NCI-H524 (cell line): ENCODE measurements around the gene MAB21L3.
A peak's percentile ranks its signal among the peaks of the same experiment; 100 is the strongest.

Experiments used
- DNase-seq, 2 experiments: peaks; one replicate each; lab custom pipeline; 2025; lab: John Stamatoyannopoulos, UW

MAB21L3 gene

DNA sequence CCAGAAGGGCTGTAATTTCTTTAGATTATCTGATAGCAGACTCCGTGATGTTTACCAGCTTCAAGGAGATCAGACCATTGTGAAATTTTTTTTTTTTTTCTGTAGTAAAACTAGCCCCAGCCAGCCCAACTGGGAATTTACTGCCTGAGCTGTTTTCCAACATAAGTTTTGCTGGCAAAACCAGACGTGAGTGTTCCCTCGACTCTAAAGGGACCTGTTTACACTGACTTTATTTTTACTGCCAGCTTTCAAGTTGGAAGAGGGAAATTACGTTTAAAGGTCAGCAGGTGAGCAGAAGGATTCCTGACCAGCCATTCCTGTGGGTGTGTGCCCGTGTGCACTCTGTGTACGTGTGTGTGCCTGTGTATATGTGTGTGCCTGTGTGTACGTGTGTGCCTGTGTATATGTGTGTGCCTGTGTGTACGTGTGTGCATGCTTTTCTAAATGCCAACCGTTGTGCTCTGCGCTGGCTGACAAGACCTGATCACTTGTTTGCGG, 374 bp downstream of the MAB21L3 start:
- no peak for DNase-seq

DNA sequence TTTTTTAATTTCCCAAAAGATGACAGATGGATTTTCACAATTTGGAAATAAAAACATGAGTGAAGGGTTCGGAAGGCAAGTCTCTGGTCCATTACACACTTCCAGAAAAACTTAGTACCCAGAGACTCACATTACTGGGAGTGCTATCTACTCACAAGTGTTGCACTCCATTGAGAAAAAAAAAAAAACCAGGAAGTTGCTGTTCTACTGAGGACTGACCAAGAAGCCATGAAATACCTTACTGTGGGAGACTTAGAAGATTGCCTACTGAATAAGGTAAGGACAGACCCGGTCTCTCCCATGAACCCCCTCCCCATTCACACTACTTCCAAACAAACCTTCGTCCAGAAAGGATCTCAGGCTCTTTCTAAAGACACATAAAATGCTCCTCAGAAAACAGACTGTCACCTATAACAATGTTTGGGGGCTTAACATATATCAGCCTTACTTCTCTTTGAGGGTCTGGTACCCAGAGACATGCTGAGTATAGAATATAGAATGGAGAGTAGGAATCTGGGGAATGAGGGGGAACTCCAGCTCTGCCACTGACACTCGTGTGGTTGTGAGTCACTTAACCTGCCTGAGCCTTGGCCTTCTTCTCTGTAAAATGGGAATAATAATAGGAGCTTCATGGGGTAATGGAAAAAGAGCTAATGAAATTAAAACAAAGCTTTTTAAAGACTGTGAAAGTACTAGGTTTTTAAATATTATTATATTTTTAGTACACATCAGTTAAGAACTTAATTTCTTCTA, 1.4 kb downstream of the MAB21L3 start:
- DNase-seq: no peak

DNA sequence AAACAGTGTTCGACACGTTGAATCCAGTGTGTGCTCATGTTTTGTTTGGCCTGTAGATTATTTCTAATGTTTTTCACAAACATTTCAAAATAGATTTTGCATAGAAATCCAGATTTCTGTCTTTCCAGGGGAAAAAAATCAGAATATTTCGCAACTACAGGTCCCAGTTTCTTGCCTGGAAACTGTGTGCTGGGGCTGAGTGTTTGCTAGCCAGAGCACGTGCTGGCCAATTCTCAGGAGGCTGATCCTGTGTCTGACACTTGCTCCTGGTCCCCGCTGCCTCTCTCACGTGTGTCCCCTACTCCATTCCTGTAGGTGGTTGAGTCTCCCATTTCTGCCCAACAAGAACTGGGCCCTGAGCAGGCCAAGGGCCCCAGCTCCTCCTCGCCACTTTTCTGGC, 2.4 kb downstream of the MAB21L3 start:
- DNase-seq: no peak

DNA sequence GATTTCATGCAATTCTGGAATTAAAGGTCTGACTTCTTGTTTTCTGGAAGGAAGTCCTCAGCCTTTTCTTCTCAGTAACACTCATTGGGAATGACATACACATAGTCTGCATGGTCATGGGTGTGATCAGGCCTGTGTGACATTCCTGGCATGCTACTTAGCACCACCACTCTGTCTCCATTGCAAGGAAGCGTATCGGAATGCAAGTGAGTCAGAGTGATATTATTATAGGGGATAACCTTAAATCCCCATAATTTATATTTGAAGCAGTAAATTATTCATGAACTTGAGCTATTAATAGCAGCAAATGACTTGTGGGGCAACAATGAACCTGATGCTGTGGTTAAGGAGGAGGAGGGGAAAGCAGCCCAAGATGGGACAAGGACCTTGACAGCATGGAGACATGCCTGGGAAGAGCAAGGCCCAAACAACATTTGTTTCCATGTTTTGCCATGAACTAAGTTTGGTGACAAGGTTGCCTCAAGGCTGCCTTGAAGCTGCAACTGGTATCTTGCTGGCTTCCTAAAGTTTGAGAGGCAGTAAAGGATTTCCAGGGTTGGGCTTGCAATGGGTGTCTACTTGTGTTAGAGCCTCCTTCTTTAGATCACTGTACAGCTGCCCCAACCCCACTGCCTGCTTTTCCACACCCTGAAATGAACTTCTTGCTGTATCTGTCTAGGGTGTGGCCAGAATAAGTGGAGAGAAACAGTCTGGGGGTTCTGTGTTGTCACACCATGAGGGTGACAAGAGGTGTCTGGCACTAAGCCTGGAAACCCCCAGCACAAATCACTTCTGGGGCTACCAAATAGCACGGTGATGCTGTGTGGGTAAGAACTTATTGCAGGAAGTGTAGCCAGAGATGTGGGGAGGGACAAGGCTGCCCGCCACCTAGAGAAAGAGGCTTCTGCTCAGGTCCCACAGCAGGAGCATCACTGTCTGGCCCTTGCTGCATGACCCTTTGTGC, 4.6 kb downstream of the MAB21L3 start:
- DNase-seq: no peak

DNA sequence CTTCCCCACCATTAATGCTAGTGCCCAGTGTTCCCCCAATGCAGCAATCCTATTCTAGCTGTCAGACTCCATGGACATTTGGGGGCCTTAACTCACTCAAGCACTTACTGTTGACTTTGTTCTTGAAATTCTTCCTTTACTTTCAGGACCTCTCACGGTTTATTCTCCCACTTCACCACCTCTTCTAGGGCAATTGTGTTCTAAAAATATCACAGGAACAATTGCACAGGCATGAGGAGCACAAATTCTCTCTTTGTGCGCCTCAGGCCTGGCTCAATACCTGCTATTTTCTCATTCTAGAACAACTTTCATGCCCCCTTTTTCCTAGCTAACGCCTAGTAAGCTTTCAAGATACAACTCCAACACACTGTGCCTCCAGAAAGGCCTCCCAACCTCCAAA, 7.3 kb downstream of the MAB21L3 start:
- DNase-seq: no peak

DNA sequence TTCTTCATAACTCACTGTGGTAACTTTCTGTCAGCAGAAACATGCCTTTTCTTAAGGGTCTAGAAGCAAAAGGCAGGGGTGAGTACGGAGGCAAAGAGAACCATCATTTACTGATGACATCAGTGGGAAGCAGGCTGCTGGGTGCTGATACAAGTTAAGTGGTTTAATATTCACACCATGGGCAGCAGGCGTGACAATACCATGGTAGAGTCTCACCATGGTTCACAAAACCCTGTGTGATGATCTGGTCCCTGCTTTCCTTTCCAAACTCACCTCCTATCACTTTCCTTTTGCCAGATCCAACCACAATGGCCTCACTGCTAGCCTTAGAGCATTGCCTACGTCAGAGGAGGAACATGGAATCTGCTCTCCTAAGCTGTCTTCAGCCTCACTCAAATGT, 8.7 kb downstream of the MAB21L3 start:
- DNase-seq: no peak

DNA sequence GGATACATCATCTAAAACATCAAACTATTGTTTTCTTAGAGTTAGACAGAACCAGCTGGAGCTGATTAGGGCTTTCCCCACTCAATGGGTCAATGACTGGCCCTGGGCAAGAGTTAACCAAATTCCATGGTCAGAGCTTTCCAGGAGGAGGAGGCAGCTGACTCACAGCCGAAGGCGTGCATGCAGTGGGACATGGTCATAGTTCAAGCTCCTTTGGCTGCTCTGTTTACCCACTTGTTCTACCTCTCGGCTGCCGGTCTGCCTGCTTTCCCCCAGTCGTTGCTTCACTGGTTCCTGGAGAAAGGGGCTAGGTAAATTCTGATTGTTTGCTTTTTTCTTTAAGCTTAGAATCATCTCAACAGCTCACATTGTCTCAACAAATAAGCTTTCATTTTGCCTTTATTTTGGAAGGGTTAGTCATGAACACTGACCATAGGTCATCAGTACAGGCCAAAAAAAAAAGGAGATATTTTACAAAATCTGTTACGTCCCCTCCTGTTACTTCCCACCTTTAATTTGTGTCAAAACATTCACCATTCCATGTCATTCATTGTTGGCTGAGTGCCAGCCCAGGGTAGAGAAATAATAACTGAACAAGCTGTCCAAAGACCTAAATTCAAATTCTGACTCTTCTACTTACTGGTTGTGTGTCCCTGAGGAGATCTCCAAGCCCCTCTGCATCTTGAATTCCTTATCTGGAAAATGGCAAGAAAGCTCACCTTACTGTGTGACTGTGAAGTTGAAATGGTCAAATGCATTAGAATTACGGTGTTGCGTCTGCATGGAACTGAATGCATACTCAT, 12.0 kb downstream of the MAB21L3 start:
- DNase-seq: no peak

DNA sequence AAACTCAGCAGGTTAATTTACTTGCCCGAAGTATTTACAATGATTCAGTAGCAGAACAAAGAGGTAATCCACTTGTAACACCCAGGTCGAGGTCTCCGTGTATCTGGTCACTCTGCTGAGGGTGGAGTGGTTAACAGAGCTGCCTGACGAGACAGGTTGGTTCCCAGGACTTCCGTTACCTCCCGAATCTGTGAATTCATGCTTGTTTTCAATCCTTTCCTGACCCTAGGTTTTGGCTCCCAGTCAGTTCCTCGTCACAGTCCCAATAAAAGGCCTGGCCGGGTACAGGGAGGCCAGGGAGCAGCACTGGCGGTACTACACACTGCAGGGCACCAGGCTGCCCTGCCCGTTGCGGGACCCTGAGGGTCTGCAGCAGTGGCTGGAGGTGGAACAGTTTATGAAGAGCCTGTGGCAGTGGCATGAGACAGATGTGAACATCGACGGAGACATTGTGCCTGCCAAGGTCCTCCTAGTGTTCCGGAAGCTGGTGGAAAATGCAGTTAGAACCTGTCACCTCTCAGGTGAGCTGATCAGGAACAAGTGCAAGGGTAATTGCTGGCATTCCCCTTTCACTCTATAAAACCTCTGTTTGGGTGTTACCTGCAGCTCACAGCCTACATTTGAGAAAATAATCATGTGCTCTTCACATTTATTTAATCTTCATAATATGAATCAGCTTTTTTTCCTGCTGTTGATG, 12.8 kb downstream of the MAB21L3 start:
- no peak for DNase-seq

DNA sequence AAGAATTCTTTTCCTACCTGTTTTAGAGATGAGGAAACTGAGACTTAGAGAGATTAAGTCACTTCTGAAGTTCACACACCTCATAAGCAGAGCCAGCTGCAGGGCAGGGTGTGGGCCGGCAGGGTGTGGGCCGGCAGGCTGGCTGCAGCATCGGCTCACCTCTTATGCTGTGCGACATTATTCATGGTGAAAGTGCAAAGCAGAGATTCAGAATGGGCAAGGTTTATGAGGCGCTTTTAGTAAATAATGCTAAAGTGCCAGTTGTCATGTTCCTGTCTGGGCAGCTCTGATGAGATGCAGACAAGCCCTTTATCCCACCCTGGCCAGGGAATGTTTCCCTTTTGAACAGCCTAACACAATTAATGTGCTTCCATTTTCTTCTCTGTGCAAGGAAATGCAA, 14.6 kb downstream of the MAB21L3 start:
- no peak for DNase-seq

DNA sequence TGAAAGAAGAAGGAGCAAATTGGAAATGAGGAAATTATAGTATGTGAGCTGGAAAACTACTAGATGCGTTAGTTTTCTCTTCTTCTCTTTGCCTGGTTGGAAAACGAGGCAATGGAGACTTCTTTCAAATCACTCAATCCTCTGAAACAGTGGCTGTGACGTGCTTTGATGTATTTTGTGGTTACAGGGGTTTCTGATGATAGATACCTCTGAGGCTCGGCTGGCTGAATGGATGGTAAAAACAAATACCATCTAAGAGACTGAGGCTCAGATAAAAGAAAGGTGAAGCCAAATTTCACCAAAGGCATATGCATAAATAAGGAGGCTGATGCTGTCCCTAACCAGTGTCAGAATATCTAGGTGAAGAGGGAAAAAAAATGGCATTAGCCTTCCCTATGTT, 15.1 kb downstream of the MAB21L3 start:
- no peak for DNase-seq

DNA sequence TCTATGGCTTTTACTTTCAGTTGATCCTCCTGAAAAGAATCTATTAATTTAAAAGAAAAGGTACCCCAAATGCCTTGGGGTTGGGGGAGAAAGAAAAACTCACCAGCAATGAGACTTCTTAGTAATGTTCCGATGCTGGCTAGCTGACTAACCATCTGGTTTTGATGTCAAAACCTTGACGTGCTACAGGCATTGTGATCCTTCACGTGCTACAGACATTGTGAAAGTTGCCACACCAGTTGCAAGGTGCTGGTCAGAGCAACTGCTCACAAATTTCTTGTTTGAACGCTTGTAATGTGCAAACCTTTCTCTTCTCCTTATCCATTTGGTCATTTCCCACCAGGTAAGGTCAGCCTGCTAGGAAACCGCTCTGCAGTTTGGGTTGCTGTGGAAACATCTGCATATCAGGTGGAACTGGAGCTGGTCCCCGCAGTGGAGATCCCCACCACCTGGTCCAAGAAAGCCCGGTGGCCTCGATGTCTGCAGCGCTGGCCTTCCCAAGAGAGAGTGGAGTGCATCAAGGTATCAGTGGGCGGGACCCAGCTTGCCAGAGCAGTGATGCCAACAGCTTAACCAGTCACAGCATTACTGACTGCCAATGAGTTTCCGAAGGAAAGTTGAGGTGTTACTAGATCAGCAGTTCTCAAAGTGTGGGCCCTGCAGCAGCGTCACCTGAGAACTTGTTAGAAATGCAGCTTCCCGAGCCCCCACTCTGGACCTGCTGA, 16.1 kb downstream of the MAB21L3 start:
- DNase-seq: no peak

DNA sequence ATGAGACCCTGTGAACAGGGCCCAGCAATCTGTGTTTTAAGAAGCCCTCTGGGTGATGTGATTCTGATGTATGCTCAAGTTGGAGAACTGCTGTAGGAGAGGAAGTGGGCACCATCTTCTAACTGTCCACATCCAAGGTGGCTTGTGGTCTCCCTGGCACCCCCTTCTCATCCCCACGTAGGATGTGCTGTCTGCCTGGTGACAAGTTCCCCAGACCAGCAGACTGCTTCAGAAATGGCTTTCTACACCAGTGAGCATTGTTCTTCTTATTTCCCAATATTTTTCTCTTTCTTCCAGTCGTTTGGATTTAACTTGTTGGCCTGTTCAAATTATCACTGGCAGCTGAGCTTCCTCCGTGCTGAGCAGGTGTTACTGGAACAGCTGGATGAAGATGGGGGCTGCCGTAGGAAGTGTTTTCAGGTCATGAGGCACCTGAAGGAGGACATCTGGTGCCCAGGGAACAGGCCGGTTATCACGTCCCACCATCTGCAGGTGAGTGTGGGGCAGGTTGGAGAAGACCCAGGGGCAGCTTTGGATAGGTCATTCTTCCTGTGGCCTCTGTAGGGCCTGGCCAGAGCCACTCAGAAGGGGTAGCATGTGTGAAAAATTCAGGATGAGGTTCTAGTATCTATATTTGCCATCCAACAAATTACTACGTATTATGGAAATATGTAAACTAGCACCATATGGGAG, 16.8 kb downstream of the MAB21L3 start:
- peak in 1 of 2 experiments; percentile 10 for DNase-seq

DNA sequence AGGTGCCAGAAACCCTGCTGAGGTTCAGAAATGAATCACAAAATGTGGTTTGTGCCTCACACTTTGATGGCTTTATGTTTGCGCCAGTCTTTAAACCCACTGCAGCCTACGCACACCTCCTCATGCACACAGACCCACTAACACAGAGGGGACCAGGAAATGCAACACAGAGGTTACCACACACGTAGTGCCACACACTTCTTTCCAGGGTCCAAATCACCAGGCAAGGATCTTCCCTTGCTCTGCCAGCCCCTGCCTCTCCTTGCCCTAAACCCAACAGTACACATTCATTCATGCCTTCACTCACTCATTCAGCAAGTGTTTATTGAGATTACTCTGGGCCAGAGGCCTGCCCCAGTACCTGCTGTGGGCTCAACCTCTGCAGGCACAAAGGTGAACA, 17.5 kb downstream of the MAB21L3 start:
- DNase-seq: no peak

DNA sequence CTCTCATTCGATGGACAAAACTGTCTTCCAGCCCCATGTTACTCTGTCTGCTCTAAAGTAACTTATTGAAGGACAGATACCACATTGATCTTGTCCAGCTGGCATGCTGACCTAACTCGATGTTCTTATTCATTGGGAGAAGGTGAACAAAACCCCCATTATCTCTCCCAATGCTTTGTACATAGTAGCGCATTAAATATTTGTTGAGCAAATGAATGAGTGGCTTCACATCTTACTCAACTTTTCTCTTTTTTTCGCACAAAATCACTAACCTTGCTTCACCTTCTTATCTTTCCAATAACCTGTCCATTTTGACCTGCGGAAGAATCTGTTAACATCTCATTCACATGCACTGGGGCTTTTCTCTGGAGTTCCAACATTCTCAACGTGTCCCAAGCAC, 18.3 kb downstream of the MAB21L3 start:
- DNase-seq: no peak

DNA sequence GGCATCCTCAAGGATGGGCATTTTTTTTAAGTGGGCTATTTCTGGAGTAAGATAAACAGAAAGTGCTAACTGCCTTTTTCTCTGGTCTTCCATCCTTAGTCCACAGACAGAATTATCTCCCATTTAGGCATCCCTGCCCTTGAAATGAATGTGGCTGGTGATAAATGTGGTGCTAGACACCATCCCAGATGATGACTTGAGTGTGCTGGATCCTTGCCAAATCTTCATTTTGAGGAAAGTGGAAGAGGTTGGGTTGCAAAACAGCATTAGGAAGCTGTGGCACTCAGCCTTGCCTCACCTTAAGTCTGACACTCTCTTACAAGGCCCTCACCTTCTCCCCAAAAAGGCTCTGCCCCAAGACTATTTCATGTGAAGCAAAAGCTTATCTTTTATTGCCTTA, 19.2 kb downstream of the MAB21L3 start:
- DNase-seq: peak; percentile 0 to 38

DNA sequence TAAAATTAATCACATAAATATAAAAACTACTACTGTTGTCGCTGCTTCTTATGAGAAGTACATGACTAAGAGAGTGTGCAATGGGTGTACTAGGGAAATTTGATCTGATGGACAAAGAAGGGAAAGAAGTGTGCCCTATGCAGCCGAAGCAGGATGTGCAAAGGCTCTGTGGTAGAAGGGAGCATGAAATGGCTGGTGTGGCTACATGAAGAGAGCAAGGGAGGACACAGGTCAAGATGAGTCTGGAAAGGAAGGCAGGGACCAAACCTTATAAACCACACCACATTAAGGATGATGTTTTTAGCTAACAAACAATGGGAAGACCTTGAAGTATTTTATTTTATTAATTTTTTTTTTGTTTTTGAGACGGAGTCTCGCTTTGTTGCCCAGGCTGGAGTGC, 20.0 kb downstream of the MAB21L3 start:
- DNase-seq: no peak

DNA sequence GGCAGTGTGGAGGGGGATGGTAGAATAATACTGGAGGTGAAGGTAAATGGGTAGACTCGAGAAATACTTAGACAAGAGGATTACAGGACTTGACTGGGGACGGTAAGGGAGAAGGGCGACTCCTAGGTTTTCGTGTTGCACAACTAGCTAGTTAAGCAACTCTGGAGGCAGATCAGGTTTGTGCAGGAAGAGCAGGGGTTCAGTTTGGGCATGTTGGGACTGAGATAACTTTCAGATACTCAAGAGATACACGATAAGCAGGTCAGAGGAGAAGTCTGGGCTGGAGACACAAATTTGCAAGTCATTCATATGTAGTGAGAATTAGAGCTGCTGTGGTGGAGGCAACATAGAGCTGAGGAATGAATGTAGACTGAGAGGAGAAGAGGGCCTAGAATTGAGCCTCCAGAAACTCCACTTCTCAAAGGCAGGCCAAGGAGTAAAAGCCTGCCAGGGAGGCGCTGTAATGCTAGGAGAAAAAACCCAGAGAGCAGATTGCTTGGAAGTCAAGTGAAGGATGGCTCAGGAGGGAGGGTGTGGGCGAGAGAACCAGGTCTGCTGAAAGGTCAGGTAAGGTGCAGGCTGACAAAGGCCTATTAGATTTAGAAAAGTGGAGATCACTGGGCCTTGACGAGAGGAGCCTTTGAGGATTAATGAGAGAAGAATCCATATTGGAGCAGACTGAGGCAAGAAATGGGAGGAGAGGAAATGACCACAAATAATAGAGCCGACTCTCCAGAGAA, 20.8 kb downstream of the MAB21L3 start:
- no peak for DNase-seq

DNA sequence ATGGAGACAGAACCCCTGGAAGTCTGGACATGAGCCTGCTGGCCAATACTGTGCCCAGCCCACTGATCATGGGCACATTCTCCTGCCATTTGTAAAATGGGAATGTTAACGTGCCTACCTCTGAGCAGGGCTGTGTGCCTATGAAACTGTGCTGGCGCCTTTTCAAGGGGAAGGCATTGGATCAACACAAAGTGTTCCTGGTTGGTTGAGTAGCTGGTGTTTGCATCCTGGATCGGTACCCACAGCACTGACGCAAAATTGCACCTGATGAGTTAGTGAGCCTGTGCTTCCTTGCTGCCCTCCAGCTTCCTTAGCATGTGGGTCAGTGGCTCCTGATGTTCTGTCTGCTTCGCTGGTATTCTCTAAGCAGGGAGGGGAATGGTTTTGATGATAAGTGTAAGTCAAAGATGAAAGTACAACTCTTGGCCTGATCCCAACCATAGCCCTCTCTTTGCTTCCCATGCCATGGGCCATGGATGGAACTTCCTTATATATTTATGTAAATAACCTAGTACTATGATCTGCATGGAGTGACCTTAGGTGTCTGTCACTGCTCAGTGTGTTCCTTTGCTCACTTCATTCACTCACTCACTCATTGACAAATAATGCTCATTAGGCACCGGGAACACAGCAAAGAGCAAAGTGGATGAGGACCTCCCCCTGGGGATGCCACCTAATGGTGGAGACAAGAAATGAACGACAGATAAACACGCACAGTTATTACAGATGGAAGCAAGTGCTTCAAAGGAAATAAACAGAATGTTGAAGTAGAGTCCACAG, 22.7 kb downstream of the MAB21L3 start:
- peak in 1 of 2 experiments; percentile 38 for DNase-seq

DNA sequence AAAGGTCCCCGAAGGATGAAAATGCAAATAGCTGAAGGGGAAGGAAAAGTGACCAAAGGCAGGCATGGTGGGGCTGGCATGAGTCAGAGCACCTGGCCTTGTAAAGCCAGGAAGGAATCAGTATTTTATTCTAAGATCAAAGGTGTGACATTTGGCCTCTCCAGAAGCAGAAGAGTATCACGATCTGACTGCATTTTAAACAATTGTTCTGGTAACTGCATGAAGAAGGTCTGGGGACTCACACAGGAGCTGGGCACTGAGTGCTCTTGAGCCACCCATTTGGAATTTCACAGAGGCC, 23.2 kb downstream of the MAB21L3 start:
- DNase-seq: no peak
